Endothelial cell of umbilical vein (primary cell): ENCODE measurements around the gene MOGAT1.

ENCODE experiments used
- CTCF ChIP-seq, 2 donors: IDR thresholded peaks; 1 replicate in 1 of 2; 2 replicates in 1 of 2; pipeline ENCODE4 v1.5.1; 2011; ENCODE audit warnings: low read length in 2 of 2, mild to moderate bottlenecking in 2 of 2, moderate library complexity in 2 of 2, control low read depth in 1 of 2, inconsistent platforms in 1 of 2, low read depth in 1 of 2; ENCODE audit not compliant: insufficient read depth in 1 of 2; ENCODE audit errors: extremely low read depth in 1 of 2
- EZH2 ChIP-seq: IDR thresholded peaks from 2 replicates; pipeline ENCODE4 v1.6.1; 2012; ENCODE audit warnings: borderline replicate concordance, low read depth, mild to moderate bottlenecking, moderate library complexity, low read length, inconsistent platforms; ENCODE audit not compliant: severe bottlenecking
- FOS ChIP-seq: IDR thresholded peaks from 2 replicates; pipeline ENCODE4 v1.6.1; 2011; ENCODE audit warnings: mild to moderate bottlenecking, low read length, moderate library complexity, borderline replicate concordance; ENCODE audit not compliant: insufficient read depth
- GATA2 ChIP-seq: IDR thresholded peaks from 2 replicates; pipeline ENCODE4 v1.7.0; 2011; ENCODE audit warnings: low read depth, mild to moderate bottlenecking, moderate library complexity, mixed read lengths, low read length; ENCODE audit not compliant: insufficient read length, insufficient read depth
- JUN ChIP-seq: IDR thresholded peaks from 2 replicates; pipeline ENCODE4 v1.6.1; 2011; ENCODE audit warnings: borderline replicate concordance, low read depth; ENCODE audit not compliant: insufficient read length, insufficient read depth
- MAX ChIP-seq: IDR thresholded peaks from 2 replicates; pipeline ENCODE4 v1.6.1; 2011; ENCODE audit not compliant: insufficient read depth, insufficient read length
- MYC ChIP-seq: IDR thresholded peaks from one replicate; pipeline ENCODE4 v1.6.1; 2011; ENCODE audit warnings: mild to moderate bottlenecking, low read depth, low read length
- POLR2A ChIP-seq: IDR thresholded peaks from 2 replicates; pipeline ENCODE4 v1.6.1; 2012; ENCODE audit warnings: low read depth, mild to moderate bottlenecking, control low read depth, low read length
- POLR2AphosphoS5 ChIP-seq: IDR thresholded peaks from 2 replicates; pipeline ENCODE4 v1.6.1; 2012; ENCODE audit warnings: low read depth, mild to moderate bottlenecking, control low read depth, low read length, moderate library complexity; ENCODE audit not compliant: insufficient read depth

DNA sequence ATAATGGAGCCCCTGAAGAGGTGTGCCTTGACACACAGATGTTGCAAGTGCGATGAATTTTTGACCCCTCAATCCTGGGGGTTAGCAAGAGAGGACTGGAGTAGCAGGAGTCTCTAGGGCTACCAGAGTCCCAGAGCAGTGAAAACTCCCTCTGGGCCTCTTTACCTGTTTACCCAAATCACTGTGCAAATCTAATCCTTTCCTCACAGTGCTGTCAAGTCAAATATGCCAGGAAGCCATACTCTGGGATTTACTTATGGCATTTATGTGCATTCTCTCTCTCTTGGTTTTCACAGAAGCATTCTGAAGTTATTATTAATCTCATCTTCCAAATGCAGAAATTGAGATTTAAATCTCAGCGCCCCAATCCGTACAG is 62.0 kb downstream of the MOGAT1 start:
- TF ChIP-seq CTCF (IDR thresholded peaks at IDR 0.05; ENCODE audit: extremely low read depth in 1 of 2, insufficient read depth in 1 of 2, low read depth in 1 of 2, low read length in 2 of 2) (no peak), POLR2A (no peak), FOS (no peak), EZH2 (no peak), POLR2AphosphoS5 (no peak), MAX (no peak), JUN (no peak), GATA2 (no peak), MYC (no peak)
